NB4 (cell line): Measurements from ENCODE around the gene TFPT.

Experiments used
- POLR2A ChIP-seq: IDR thresholded peaks from 2 replicates; pipeline ENCODE4 v1.6.1; 2011; ENCODE audit warnings: mild to moderate bottlenecking; ENCODE audit not compliant: insufficient read length; ENCODE audit errors: extremely low read depth
- TF ChIP-seq, protein P1 (sequence below): IDR thresholded peaks from one replicate; pipeline ENCODE4 v1.5.1; 2012; ENCODE audit warnings: low read depth, low read length

- TF ChIP-seq POLR2A = no peak
- TF ChIP-seq, protein P1, sequence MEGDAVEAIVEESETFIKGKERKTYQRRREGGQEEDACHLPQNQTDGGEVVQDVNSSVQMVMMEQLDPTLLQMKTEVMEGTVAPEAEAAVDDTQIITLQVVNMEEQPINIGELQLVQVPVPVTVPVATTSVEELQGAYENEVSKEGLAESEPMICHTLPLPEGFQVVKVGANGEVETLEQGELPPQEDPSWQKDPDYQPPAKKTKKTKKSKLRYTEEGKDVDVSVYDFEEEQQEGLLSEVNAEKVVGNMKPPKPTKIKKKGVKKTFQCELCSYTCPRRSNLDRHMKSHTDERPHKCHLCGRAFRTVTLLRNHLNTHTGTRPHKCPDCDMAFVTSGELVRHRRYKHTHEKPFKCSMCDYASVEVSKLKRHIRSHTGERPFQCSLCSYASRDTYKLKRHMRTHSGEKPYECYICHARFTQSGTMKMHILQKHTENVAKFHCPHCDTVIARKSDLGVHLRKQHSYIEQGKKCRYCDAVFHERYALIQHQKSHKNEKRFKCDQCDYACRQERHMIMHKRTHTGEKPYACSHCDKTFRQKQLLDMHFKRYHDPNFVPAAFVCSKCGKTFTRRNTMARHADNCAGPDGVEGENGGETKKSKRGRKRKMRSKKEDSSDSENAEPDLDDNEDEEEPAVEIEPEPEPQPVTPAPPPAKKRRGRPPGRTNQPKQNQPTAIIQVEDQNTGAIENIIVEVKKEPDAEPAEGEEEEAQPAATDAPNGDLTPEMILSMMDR = no peak
These were observed 12.4 kb upstream of the TFPT start for GRCh38 chr19:54127688-54128440.
